PC-9 (cell line): Measurements from ENCODE around the gene SLC25A27.

Source experiments
- CTCF ChIP-seq: fragments of 200-600 bp; sonication (generic); conservative IDR thresholded peaks from 2 replicates; pipeline ENCODE4 v1.6.1; 2017; ENCODE audit warnings: mixed run types, antibody characterized with exemption, mild to moderate bottlenecking, moderate library complexity
- EZH2 ChIP-seq: fragments of 200-600 bp; sonication (generic); IDR thresholded peaks from 2 replicates; pipeline ENCODE4 v1.8.0; 2017; ENCODE audit warnings: antibody characterized with exemption, low read depth

GRCh38 chr6:46651816-46652215, 959 bp upstream of the SLC25A27 start:
- no peak for TF ChIP-seq CTCF
- no peak for TF ChIP-seq EZH2
